HK-2 (cell line): Measurements from ENCODE around the gene ZBP1.

Experiments
- DNase-seq: peaks from one replicate; pipeline ENCODE4 v3.0.0-alpha.2; 2018; ENCODE audit not compliant: unreplicated experiment

ZBP1 gene

GRCh38 chr20:57558614-57559288 lies 61.5 kb downstream of the ZBP1 start:
- DNase-seq = no peak

GRCh38 chr20:57557926-57558613 lies 62.2 kb downstream of the ZBP1 start:
- no peak for DNase-seq

- no peak for DNase-seq
Observed at GRCh38 chr20:57556980-57557274, 63.3 kb downstream of the ZBP1 start.

GRCh38 chr20:57555457-57556184 lies 64.6 kb downstream of the ZBP1 start:
- no peak for DNase-seq
